DOHH2 (cell line): Measurements from ENCODE around the gene MARK1.

Source experiments
- EZH2phosphoT487 ChIP-seq: fragments of 200-600 bp; sonication (generic); IDR thresholded peaks from 2 replicates; pipeline ENCODE4 v1.6.1; 2017; ENCODE audit warnings: borderline replicate concordance, mild to moderate bottlenecking, antibody characterized with exemption, low read length, moderate library complexity, mixed read lengths
- TF ChIP-seq, protein P1 (sequence below): fragments of 200-600 bp; sonication (generic); IDR thresholded peaks from one replicate; pipeline ENCODE4 v1.5.1; 2014; ENCODE audit warnings: antibody characterized with exemption, mild to moderate bottlenecking, low read depth, low read length; ENCODE audit not compliant: poor library complexity, severe bottlenecking

DNA sequence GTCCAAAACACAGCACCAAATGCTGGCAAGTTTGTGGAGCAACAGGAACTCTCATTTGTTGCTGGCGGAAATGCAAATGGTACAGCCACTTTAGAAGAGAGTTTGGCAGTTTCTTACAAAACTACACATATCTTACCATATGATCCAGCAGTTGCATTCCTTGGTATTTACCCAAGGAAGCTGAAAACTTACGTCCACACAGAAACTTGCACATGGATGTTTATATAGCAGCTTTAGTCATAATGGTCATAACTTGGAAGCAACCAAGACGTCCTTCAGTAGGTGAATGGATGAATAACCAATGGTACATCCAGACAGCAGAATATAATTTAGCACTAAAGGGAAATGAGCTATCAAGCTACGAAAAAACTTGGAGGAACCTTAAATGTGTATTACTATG is 66.4 kb downstream of the MARK1 start:
- TF ChIP-seq, protein P1, sequence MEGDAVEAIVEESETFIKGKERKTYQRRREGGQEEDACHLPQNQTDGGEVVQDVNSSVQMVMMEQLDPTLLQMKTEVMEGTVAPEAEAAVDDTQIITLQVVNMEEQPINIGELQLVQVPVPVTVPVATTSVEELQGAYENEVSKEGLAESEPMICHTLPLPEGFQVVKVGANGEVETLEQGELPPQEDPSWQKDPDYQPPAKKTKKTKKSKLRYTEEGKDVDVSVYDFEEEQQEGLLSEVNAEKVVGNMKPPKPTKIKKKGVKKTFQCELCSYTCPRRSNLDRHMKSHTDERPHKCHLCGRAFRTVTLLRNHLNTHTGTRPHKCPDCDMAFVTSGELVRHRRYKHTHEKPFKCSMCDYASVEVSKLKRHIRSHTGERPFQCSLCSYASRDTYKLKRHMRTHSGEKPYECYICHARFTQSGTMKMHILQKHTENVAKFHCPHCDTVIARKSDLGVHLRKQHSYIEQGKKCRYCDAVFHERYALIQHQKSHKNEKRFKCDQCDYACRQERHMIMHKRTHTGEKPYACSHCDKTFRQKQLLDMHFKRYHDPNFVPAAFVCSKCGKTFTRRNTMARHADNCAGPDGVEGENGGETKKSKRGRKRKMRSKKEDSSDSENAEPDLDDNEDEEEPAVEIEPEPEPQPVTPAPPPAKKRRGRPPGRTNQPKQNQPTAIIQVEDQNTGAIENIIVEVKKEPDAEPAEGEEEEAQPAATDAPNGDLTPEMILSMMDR, result no peak
- TF ChIP-seq EZH2phosphoT487, result no peak
